Measurements from ENCODE around the gene GPR18.
"Not testable (repeated sequence)": the region's sequence is repeated elsewhere in the genome, so short reads cannot be mapped to it uniquely, and the experiment has no call there.

The GPR18 gene

DNA sequence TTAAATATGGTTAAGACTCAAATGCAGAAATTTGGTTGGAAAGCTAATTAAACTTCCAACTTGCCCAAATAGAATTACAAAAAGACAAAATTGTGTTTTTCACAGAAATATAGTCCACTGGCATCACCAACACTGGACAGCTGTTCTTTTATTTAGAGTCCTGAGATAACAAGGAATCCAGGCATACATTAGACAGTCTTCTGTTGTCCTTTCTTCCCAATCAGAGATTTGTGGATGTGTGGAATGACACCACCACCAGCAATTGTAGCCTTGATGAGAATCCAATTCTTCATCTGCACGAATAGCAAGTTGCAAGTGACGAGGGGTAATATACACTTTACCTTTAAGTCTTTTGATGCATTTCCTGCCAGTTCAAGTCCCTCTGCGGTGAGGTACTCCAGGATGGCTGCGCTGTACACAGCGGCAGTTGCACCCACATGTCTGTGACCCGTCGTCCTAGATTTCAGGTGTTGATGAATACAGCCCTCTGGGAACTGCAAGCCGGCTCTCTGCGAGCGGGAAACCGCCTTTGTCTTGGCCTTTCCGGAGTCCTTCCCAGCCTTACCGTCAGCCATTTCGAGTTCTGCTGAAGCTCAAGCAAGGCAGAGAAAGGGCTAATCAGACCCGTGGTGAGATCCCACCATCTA is 42.9 kb downstream of the GPR18 start:
- TF ChIP-seq ZFX (IDR thresholded peaks at IDR 0.05): no peak
- TF ChIP-seq, protein P1, sequence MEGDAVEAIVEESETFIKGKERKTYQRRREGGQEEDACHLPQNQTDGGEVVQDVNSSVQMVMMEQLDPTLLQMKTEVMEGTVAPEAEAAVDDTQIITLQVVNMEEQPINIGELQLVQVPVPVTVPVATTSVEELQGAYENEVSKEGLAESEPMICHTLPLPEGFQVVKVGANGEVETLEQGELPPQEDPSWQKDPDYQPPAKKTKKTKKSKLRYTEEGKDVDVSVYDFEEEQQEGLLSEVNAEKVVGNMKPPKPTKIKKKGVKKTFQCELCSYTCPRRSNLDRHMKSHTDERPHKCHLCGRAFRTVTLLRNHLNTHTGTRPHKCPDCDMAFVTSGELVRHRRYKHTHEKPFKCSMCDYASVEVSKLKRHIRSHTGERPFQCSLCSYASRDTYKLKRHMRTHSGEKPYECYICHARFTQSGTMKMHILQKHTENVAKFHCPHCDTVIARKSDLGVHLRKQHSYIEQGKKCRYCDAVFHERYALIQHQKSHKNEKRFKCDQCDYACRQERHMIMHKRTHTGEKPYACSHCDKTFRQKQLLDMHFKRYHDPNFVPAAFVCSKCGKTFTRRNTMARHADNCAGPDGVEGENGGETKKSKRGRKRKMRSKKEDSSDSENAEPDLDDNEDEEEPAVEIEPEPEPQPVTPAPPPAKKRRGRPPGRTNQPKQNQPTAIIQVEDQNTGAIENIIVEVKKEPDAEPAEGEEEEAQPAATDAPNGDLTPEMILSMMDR (conservative IDR thresholded peaks at IDR 0.05): no peak
- H3K27ac ChIP-seq: no peak overlapping the region

DNA sequence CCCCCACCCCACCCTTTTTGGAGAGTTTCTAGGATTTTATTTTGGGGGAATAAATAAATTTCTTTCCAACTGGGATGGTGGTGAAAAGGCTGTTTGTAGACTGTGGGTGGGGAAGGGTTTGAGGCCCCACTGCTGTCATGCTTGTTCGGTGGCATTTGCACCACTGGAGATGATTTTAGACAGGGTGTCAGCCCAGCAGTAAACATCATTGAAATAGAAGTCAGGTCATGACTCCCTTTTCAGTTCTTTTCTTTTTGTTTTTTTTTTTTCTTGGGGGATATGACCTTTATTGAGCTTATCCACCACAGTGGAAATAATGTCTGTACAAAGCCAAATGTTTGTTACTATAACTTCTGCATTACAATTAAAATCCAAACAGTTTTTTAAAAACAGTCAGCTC is 43.4 kb downstream of the GPR18 start:
- no peak for TF ChIP-seq ZFX (IDR thresholded peaks at IDR 0.05)
- TF ChIP-seq, protein P1 (conservative IDR thresholded peaks at IDR 0.05): no peak
- H3K27ac ChIP-seq: no peak overlapping the region

DNA sequence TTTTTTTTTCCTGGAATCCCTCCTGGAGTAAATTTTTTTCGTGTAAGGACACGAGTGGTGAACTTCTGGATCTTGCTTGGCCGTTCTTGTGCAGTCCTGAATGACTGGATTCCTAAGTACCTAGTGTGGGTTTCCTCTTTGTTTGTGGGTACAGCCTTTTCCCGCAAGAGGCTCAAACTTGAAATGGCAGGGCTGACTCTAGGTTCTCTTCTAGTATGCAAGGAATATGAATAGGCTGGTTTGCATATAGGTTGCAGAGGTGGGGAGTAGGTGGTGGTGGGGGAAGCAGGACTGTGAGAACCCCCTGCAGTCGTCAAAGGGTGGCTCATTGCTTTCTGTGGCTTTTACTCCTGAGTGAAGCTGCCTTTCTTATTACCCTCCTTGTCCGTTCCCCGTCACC is 43.9 kb downstream of the GPR18 start:
- H3K27ac ChIP-seq: no peak overlapping the region
- TF ChIP-seq, protein P1 (conservative IDR thresholded peaks at IDR 0.05): no peak
- no peak for TF ChIP-seq ZFX (IDR thresholded peaks at IDR 0.05)

DNA sequence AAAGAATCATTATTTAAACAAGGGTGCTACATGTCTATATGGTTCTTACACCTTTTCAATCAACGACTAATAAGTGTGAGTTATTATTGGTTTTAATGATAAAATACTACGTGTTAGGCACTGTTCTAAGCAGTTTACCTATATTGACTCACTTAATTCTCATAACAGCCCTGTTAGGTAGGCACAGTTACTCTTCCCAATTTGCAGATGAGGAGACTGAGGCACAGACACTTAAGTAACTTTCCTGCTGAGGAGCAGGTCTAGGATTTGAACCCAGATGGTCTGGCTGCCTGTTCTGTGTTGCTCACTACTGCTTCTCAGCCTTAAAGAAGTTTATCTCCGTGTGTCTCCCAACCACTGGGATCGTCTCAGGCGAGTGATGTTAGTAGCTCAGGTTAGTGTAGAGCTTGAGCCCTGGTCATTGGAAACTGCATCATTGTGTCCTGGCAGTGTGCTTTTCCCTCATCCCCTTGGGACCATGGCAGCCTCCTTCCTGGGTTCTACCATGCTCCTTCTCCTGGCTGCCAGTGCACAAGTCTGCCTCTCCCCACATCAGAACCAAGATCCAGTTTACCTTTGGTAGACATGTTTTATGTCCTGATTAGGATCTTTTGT is 46.7 kb downstream of the GPR18 start:
- no peak overlapping the region for H3K27ac ChIP-seq
- no peak for TF ChIP-seq ZFX (IDR thresholded peaks at IDR 0.05)
- TF ChIP-seq, protein P1 (conservative IDR thresholded peaks at IDR 0.05): no peak

DNA sequence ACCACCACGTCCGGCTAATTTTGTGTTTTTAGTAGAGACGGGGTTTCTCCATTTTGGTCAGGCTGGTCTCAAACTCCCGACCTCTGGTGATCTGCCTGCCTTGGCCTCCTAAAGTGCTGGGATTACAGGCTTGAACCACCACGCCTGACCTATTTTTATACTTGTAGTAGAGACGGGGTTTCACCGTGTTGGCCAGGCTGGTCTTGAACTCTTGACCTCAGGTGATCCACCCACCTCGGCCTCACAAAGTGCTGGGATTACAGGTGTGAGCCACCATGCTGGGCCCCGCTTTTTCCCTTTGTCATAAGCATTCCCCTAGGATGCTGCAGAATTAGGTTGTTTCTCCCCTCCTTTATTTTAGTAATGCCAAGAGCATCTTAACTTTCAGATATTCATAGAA is 47.6 kb downstream of the GPR18 start:
- not testable (repeated sequence) for H3K27ac ChIP-seq

DNA sequence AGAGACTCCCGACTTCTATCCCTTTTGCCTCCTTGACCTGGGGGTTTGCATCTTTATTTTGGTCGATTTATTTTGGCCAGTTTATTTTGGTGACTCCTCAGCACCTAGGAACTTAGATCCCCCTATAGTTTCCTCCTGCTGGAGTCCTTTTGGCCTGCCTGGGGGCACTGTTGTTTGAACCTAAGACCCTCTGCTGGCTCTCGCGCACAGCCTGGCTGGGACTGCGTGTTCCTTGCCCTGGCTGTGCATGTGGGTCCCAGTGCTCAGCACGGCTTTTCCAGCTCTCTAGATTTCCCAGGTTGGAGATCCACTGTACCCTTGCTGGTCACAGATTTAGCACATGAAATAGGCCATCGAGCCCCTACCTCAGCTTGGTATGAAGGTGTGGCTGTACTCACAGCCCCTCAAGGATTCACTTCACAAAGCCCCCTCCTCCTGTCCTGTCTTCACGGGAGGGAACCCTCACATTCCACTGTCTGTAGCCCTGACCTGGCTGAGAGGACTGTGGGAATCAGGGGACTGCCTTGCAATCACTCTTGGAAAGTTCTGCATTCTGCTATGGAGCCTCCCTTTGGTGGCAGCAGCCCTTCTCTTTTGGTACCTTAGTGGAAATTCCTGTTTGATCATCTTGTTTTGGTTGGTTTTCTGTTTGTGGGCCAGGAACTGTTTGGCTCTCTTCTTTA is 49.2 kb downstream of the GPR18 start:
- TF ChIP-seq, protein P1 (conservative IDR thresholded peaks at IDR 0.05): no peak
- TF ChIP-seq ZFX (IDR thresholded peaks at IDR 0.05): no peak

DNA sequence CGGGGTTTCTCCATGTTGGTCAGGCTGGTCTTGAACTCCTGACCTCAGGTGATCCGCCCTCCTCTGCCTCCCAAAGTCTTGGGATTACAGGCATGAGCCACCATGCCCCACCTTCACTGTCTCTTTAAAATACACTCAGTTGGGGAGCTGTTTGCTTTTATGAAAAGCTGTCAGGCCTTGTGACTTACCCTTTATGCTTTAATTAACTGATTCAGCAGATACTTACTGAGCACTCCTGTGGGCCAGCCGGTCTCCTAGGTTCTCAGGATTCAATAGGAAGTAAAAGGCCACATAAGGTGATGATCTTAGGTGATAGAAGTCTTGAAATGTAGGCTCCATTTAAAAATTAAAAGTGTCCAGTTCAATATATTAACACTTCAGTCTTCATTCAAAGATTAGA is 50.0 kb downstream of the GPR18 start:
- H3K27ac ChIP-seq: no peak overlapping the region
- TF ChIP-seq, protein P1 (conservative IDR thresholded peaks at IDR 0.05): no peak
- no peak for TF ChIP-seq ZFX (IDR thresholded peaks at IDR 0.05)

More for the DNA sequence above, 49.2 kb downstream of the GPR18 start:
- H3K27ac ChIP-seq: no peak overlapping the region
